WTC11 (cell line): ENCODE results near the gene TMC4.

Experiments used
- CREB1 ChIP-seq: sonication (generic); formaldehyde crosslinking; IDR thresholded peaks from 2 replicates; pipeline ENCODE4 v1.8.0; 2023; ENCODE audit warnings: mild to moderate bottlenecking, missing genetic modification reagents
- CTCF ChIP-seq: fragments of 200-600 bp; IDR thresholded peaks from 2 replicates; pipeline ENCODE4 v1.8.0; 2022; ENCODE audit warnings: antibody characterized with exemption
- HMGXB4 ChIP-seq: sonication (generic); formaldehyde crosslinking; IDR thresholded peaks from 2 replicates; pipeline ENCODE4 v1.8.1; 2023; ENCODE audit warnings: mild to moderate bottlenecking, moderate library complexity, missing genetic modification reagents
- JUN ChIP-seq: sonication (generic); formaldehyde crosslinking; IDR thresholded peaks from 2 replicates; pipeline ENCODE4 v1.8.0; 2023; ENCODE audit warnings: mild to moderate bottlenecking, missing genetic modification reagents
- TCF7 ChIP-seq: sonication (generic); formaldehyde crosslinking; IDR thresholded peaks from 2 replicates; pipeline ENCODE4 v1.8.0; 2022; ENCODE audit warnings: mild to moderate bottlenecking, low read depth, missing genetic modification reagents, moderate library complexity
- ZBTB43 ChIP-seq: sonication (generic); formaldehyde crosslinking; IDR thresholded peaks from 2 replicates; pipeline ENCODE4 v1.8.1; 2023; ENCODE audit warnings: mild to moderate bottlenecking, missing genetic modification reagents
- ZNF263 ChIP-seq: sonication (generic); formaldehyde crosslinking; IDR thresholded peaks from 2 replicates; pipeline ENCODE4 v1.8.1; 2022; ENCODE audit warnings: low read depth, mild to moderate bottlenecking, moderate library complexity, missing genetic modification reagents
- ZNF671 ChIP-seq: fragments of 250-450 bp; sonication (Bioruptor Pico); IDR thresholded peaks from 2 replicates; pipeline ENCODE4 v1.8.0; 2021; ENCODE audit warnings: mild to moderate bottlenecking

GRCh38 chr19:54207983-54208783 is 35.2 kb upstream of the TMC4 start:
- no peak for TF ChIP-seq CTCF
- TF ChIP-seq CREB1 (CRISPR knock-in tag): no peak
- peak; percentile 48; the same call in 1 of the 2 replicates for TF ChIP-seq JUN (CRISPR knock-in tag)
- TF ChIP-seq ZBTB43 (CRISPR knock-in tag): no peak
- no peak for TF ChIP-seq ZNF263 (CRISPR knock-in tag)
- no peak for TF ChIP-seq TCF7 (CRISPR knock-in tag)
- TF ChIP-seq ZNF671: peak; percentile 93
- TF ChIP-seq HMGXB4: no peak
